ENCODE data around the gene THOC1. TPM values are rescaled to one million over a fixed set of nuclear protein-coding genes. Genes with fewer than 3 reads are reported as not detected.

THOC1 gene
- total and polyA plus RNA-seq, 2 of the 8 experiments (the other 6 are each of a cell fraction or from before 2014, with no cell fraction given) = 19.1 to 66.4 TPM

DNA sequence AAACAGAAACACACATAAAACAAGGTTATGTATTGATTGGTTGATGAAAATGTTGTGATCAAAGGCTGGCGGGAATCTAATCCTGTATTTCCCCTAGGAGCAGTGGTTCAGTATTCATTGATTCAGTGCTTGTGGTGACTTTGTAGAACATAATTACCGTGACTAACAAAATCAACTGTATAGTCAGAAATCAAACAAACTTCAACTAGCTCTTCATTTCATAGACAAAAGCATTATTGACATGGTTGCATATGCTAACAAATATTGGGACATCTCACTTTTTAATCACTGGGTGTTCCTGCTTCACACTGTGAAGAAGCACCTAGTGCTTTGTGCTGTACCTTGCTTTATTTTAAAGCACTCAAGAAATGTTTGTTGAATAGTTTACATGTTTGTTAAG, 68.1 kb downstream of the THOC1 start (continued):
- TF ChIP-seq CHD7 (IDR thresholded peaks at IDR 0.05; ENCODE audit: insufficient replicate concordance, low read length) = no peak
- TF ChIP-seq, protein P1, sequence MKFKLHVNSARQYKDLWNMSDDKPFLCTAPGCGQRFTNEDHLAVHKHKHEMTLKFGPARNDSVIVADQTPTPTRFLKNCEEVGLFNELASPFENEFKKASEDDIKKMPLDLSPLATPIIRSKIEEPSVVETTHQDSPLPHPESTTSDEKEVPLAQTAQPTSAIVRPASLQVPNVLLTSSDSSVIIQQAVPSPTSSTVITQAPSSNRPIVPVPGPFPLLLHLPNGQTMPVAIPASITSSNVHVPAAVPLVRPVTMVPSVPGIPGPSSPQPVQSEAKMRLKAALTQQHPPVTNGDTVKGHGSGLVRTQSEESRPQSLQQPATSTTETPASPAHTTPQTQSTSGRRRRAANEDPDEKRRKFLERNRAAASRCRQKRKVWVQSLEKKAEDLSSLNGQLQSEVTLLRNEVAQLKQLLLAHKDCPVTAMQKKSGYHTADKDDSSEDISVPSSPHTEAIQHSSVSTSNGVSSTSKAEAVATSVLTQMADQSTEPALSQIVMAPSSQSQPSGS (IDR thresholded peaks at IDR 0.05; ENCODE audit: low read length) = no peak
- TF ChIP-seq SP2 (IDR thresholded peaks at IDR 0.05; ENCODE audit: low read length) = no peak
- no peak for TF ChIP-seq KDM5A (IDR thresholded peaks at IDR 0.05; ENCODE audit: low read length)
- TF ChIP-seq BCL11A (IDR thresholded peaks at IDR 0.05; ENCODE audit: low read depth in 2 of 2, low read length in 2 of 2) = no peak
- TF ChIP-seq MAX (IDR thresholded peaks at IDR 0.05) = no peak
- TF ChIP-seq NANOG (IDR thresholded peaks at IDR 0.05; ENCODE audit: insufficient read depth, low read depth, low read length, poor library complexity, severe bottlenecking) = no peak
- TF ChIP-seq POU5F1 (IDR thresholded peaks at IDR 0.05; ENCODE audit: low read depth, low read length) = no peak
- TF ChIP-seq EZH2 (IDR thresholded peaks at IDR 0.05; ENCODE audit: low read depth, low read length, severe bottlenecking) = no peak
- TF ChIP-seq JUN (IDR thresholded peaks at IDR 0.05; ENCODE audit: low read depth, low read length) = no peak

Measured in H1 (cell line).